HG03025 (cell line): ENCODE measurements around the gene MAPK8IP1.

Experiments
- ATAC-seq: cut with Tn5 transposase; IDR thresholded peaks from one replicate; pipeline ENCODE4 v1.9.1; 2021; ENCODE audit warnings: mild to moderate bottlenecking, moderate library complexity; ENCODE audit not compliant: unreplicated experiment, low FRiP score

Gene MAPK8IP1

DNA sequence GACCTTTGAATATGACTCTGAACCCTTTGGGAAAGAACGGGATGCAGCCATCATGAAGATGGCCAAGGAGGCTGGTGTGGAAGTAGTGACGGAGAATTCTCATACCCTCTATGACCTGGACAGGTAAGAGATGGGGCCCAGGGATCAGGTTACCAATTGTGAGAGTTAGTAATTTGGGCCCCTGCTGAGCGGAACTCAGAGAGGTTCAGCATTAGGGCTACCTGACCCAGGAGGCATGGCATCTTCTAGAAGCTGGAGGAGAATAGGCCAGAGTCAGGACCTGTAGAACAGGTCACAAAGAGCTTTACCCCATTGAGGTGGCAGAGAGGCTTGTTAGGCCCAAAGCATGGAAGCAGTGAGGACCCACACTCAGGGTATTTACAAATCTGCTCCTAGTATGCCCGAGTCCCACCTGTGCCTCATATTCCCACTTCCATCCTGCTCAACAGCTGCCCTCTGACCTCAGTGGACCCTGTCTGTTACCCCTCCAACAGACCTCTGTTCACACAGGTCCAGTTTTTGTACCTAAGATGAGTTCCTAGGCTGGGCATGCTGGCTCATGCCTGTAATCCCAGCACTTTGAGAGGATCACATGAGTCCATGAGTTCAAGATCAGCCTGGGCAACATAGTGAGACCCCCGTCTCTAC, 26.6 kb upstream of the MAPK8IP1 start:
- ATAC-seq = no peak

DNA sequence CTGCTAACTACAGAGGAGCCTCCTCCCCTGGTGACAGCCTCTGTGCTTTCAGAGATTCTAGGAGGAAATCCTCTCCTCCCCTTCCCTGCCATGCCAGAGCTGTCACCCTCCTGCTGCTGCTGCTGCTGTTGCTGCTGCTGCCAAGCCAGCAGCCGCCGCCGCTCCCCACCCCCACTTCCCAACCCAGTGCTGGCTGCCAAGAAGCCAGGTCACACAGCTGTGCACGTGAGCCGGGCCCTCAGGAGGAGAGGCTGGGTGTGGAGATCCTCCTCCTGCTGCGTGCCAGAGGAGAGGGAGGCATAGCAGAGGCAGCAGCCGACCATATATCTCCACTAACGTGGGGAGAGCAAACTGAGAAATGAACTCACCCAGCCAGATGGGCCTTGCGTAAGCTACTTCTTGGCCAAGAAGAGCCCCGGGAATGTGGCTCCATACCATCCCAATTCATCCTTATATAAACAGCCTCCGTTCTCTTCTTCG, 25.8 kb upstream of the MAPK8IP1 start:
- ATAC-seq = no peak

GRCh38 chr11:45860348-45860747, 25.1 kb upstream of the MAPK8IP1 start:
- no peak for ATAC-seq

- ATAC-seq = no peak
These were observed 24.5 kb upstream of the MAPK8IP1 start for GRCh38 chr11:45860764-45861510.

GRCh38 chr11:45864041-45864440, 21.4 kb upstream of the MAPK8IP1 start:
- no peak for ATAC-seq

GRCh38 chr11:45869551-45869950, 15.9 kb upstream of the MAPK8IP1 start:
- ATAC-seq = no peak

- no peak for ATAC-seq
These were observed 14.7 kb upstream of the MAPK8IP1 start for GRCh38 chr11:45870706-45871105.

DNA sequence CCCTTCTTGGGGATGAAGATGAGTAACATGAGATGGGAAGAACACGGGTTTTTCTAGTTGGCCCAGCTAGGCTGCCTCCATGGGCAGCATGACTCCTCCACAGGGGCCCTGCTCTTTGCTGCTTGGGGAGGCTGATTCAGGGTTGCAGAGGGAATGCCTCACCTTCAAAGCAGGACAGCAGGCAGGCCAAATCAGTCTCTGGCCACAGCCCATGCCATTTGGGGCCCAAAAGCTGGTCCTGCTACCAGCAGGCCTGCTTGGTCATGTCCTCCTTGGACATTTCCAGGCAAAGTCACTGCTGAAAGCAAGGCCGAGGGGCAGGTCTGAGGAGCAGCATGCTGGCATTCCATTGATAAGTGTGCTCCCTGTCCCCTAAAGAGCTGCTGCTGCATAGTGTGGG, 13.8 kb upstream of the MAPK8IP1 start:
- no peak for ATAC-seq

DNA sequence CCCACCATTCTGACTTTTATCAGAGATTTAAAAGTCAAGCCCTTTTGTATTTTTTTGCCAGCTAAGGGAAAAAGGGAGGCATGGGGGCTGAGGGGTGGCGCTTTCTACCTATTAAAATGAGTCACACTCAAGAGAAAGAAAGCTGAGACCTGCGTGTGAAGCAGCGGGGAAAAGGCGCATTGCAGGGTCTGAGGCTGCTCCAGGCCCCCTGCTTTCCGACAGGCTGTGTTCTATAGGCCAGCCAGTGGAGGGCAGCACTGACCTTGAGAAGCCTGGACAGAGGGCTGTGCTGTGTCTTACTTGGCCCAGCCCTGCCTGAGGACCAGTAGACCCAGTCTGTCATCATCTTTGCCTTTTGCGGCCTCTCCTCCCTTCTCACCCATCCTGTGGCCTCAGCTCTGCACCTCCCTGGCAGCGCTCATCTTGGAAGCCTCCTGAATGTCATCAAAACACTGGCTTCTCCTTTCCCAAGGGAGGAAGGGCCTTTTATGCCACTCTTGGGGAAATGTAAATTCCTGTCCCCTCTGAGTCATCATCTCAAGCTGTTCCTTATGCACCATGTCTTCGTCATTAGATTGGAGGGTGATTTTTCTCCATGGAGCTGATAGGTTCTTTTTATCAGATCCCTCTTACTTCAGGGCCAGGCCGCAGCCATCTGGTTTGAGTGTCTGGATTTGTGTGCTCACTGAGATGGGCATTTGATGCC, 12.6 kb upstream of the MAPK8IP1 start:
- no peak for ATAC-seq

DNA sequence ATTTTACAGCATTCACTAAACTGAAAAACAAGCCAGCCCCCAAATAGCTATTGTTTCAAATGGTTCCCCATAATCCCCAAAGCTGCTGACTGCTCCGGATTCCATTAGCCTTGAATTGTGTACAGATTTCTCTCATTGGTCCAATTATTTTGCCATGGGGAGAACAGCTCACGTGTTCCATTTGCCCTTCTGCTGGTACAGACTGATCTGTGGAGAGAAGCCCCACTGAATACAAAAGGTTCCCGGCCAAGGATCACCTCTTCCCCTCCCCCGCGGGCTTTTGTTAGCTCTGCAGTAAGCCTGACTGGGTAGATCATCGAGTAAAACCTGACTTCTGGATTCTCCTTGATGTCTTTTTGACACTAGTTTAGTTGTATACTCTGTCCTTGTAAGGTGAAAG, 9.1 kb upstream of the MAPK8IP1 start:
- ATAC-seq = no peak

DNA sequence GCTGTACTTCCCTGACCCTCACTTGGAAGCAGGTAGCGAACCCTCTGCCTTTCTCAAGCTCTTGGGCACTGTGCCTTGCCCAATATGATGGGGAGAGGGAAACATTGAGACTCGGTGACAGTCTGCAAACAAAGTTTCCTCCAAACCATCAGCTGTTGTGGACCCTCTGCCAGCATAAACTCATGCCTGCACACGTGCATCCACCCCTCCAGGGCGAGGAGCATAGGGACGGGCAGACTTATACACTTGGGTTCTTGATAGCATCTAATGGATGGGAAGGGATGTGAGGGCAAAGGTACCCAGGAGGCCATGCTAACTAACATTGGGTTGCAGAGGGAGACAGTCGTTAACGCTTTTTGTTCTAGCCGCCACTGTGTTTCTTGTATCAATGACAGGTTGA, 8.2 kb upstream of the MAPK8IP1 start:
- no peak for ATAC-seq

GRCh38 chr11:45877845-45878244, 7.6 kb upstream of the MAPK8IP1 start:
- no peak for ATAC-seq

GRCh38 chr11:45879803-45880686, 5.4 kb upstream of the MAPK8IP1 start:
- no peak for ATAC-seq

DNA sequence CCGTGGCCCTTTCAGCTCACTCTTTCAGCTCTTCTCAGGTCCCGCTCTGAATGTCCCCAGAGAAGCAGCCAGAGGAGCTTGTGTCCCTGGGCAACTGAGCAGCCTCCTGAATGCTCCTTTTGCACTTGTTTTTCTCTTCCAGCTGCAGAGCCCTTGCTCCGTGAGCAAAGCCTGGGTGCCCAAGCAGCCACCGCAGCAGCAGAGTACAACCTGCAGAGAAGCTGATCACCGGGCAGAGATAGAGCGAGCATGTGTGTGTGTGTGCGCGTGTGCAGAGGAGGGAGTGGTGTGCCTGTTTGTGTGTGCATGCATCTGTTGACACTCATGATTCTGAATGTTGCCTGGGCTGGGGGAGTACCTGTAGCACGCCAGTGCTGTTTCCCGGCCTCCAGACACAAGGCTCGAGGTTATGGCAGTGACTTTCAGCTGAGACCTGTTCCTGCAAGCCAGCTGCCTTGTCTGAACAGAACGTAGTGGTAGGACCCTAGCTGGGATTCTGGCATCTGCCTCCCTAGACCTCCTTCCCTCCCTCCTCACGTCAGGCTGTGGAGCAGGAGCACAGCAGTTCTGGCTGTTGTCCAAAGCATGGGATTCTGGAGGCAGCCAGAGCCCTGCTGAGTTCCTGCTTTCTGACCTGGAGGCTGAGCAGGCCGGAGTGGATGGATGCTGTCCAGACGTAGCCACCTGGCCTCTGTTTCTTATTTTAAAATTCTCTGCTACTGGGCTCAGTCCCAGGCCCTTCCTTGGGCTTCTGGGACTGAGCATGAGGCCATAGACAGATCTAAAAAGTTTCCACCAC, 4.5 kb upstream of the MAPK8IP1 start:
- ATAC-seq = no peak

- ATAC-seq = no peak
These were observed 3.6 kb upstream of the MAPK8IP1 start for GRCh38 chr11:45881708-45882368.

GRCh38 chr11:45884596-45885185, 760 bp upstream of the MAPK8IP1 start:
- no peak for ATAC-seq

GRCh38 chr11:45885921-45886721, 670 bp downstream of the MAPK8IP1 start:
- ATAC-seq = no peak
